CD4-positive, alpha-beta T cell (primary cell): Measurements from ENCODE around the gene FOXD2. TPM values are rescaled to one million over a fixed set of nuclear protein-coding genes. Genes with fewer than 3 reads are reported as not detected.

ENCODE experiments used
- ATAC-seq: fragments of 200-7000 bp; cut with Tn5 transposase; one replicate; pipeline ENCODE4 v1.10.0; 2022; ENCODE audit warnings: mild to moderate bottlenecking; ENCODE audit not compliant: poor library complexity
- CTCF ChIA-PET: fragments of 350-600 bp; sonication (Branson Sonifier 250); formaldehyde crosslinking; loops from one replicate; lab custom pipeline; 2021; ENCODE audit warnings: antibody characterized with exemption, inconsistent platforms; lab: Charles Lee
- POLR2A ChIA-PET: fragments of 350-600 bp; sonication (Branson Sonifier 250); formaldehyde crosslinking; loops from one replicate; lab custom pipeline; 2021; ENCODE audit warnings: antibody characterized with exemption, inconsistent platforms; lab: Charles Lee
- DNase-seq, 14 experiments: peaks; one replicate each; pipeline ENCODE4 v3.0.0-alpha.2; 2013 to 2020; ENCODE audit warnings: mixed read lengths in 2 of 14
- H3K27ac ChIP-seq, 2 donors: one replicate each; pipeline versions ENCODE4 v1.5.1 to v1.7.0; 2013; ENCODE audit warnings: low read length in 2 of 2, low read depth in 1 of 2, mild to moderate bottlenecking in 1 of 2
- H3K27me3 ChIP-seq, 2 experiments: 1 replicate in 1 of 2; 2 replicates in 1 of 2; pipeline versions ENCODE4 v1.6.1 to v1.7.0; 2013; ENCODE audit warnings: low read length in 2 of 2, control low read depth in 1 of 2, mild to moderate bottlenecking in 1 of 2, moderate library complexity in 1 of 2; ENCODE audit not compliant: insufficient read depth in 2 of 2, control insufficient read depth in 1 of 2
- H3K36me3 ChIP-seq: one replicate; pipeline ENCODE4 v1.6.1; 2013; ENCODE audit warnings: low read length, control low read depth; ENCODE audit not compliant: insufficient read depth
- H3K4me1 ChIP-seq: one replicate; pipeline ENCODE4 v1.6.1; 2013; ENCODE audit warnings: low read length, control low read depth; ENCODE audit not compliant: insufficient read depth
- H3K4me3 ChIP-seq: one replicate; pipeline ENCODE4 v1.5.1; 2013; ENCODE audit warnings: mild to moderate bottlenecking, low read length, moderate library complexity
- H3K9me3 ChIP-seq, 2 experiments: 1 replicate in 1 of 2; 2 replicates in 1 of 2; pipeline versions ENCODE4 v1.6.1 to v1.7.0; 2013; ENCODE audit warnings: low read length in 2 of 2, mild to moderate bottlenecking in 2 of 2, control low read depth in 1 of 2, moderate library complexity in 1 of 2; ENCODE audit not compliant: control insufficient read depth in 1 of 2, insufficient read depth in 1 of 2
- H3K27ac Mint-ChIP-seq: one replicate; pipeline ENCODE4 v1.8.0; 2020; ENCODE audit warnings: mixed read lengths
- H3K27me3 Mint-ChIP-seq: one replicate; pipeline ENCODE4 v1.8.0; 2021; ENCODE audit warnings: mixed read lengths
- H3K36me3 Mint-ChIP-seq: one replicate; pipeline ENCODE4 v1.8.0; 2021; ENCODE audit warnings: low read depth, mixed read lengths
- H3K4me1 Mint-ChIP-seq: one replicate; pipeline ENCODE4 v1.8.0; 2021; ENCODE audit warnings: low read depth, mixed read lengths
- H3K4me3 Mint-ChIP-seq: one replicate; pipeline ENCODE4 v1.8.0; 2020; ENCODE audit warnings: mild to moderate bottlenecking, mixed read lengths
- H3K9me3 Mint-ChIP-seq: one replicate; pipeline ENCODE4 v1.8.0; 2020; ENCODE audit warnings: mixed read lengths
- CTCF ChIP-seq: fragments of 200-600 bp; IDR thresholded peaks from one replicate; pipeline ENCODE4 v1.8.0; 2022; ENCODE audit warnings: antibody characterized with exemption, mild to moderate bottlenecking
- intact Hi-C, 2 experiments: fragments of 100-400 bp; cut with DNase I in 1 of 2; cut with micrococcal nuclease in 1 of 2; formaldehyde crosslinking; loops; one replicate each; pipeline versions ENCODE4 v1.15.1 to v1.9.0; 2023 to 2025; cut with DNase I, micrococcal nuclease
- total RNA-seq, 174 experiments: library from RNA in 2 of 174; stranded (reverse) in 2 of 174; gene quantifications; one replicate each; pipeline ENCODE4 v1.2.3 and lab custom pipeline; 2021 to 2026

The FOXD2 gene
- total RNA-seq, 2 experiments from 2014 or later, result 0.22 to 0.34 TPM

DNA sequence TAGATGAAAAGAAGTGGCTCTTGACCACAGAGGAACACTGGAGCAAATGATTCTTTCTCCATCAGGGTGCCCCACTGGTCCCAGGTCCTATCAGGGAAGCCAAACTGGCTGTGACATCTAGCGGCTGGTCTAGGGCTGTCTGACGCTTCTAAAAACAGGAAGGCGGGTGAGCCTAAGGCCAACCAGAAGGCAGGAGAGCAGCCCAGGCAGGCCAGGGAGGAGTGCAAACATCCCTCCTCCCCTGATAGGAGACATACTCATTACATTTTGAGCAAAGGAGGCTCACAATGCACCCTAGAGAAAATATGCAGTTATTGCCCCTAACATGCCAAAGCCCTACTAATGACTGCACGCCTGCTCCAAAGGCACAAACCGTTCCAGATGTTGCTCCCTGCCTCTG, 32.1 kb upstream of the FOXD2 start:
- Histone ChIP-seq H3K27me3 (peaks cover 0 to 6% of the 10 kb centered on the region in 2 experiments), H3K36me3 (no peaks in the 10 kb centered on the region), H3K27ac (no peak overlapping the region), H3K9me3 (no peaks in the 10 kb centered on the region), H3K4me3 (no peak overlapping the region), H3K4me1 (no peaks in the 10 kb centered on the region)
- CTCF ChIA-PET, result no interaction called here
- Mint-ChIP-seq H3K9me3 (no peaks in the 10 kb centered on the region), H3K27ac (no peak overlapping the region), H3K36me3 (no peaks in the 10 kb centered on the region), H3K4me3 (no peak overlapping the region), H3K27me3 (peaks cover 49% of the 10 kb centered on the region), H3K4me1 (no peaks in the 10 kb centered on the region)
- TF ChIP-seq CTCF, result no peak
- DNase-seq (no peak), ATAC-seq (no peak)
- POLR2A ChIA-PET, result no interaction called here
- intact Hi-C loops, result no loop called here

GRCh38 chr1:47406966-47407365, 30.9 kb upstream of the FOXD2 start:
- H3K9me3 Mint-ChIP-seq, result no peaks in the 10 kb centered on the region
- H3K4me1 Mint-ChIP-seq, result no peaks in the 10 kb centered on the region
- POLR2A ChIA-PET, result interaction anchor here (1.2 kb wide), 1 partner anchor 31 kb away, joined by 3 read pairs; the partner anchor contains the start of gene FOXD2
- peaks cover 0 to 6% of the 10 kb centered on the region in 2 experiments for H3K27me3 ChIP-seq
- peaks cover 47% of the 10 kb centered on the region for H3K27me3 Mint-ChIP-seq
- H3K27ac Mint-ChIP-seq, result no peak overlapping the region
- no peak overlapping the region for H3K4me3 Mint-ChIP-seq
- no peak for TF ChIP-seq CTCF
- H3K4me3 ChIP-seq, result no peak overlapping the region
- DNase-seq, result no peak
- no peaks in the 10 kb centered on the region for H3K9me3 ChIP-seq
- no peaks in the 10 kb centered on the region for H3K4me1 ChIP-seq
- H3K36me3 Mint-ChIP-seq, result no peaks in the 10 kb centered on the region
- intact Hi-C loops, result no loop called here
- no peak for ATAC-seq
- H3K36me3 ChIP-seq, result no peaks in the 10 kb centered on the region
- no peak overlapping the region for H3K27ac ChIP-seq
- CTCF ChIA-PET, result no interaction called here

DNA sequence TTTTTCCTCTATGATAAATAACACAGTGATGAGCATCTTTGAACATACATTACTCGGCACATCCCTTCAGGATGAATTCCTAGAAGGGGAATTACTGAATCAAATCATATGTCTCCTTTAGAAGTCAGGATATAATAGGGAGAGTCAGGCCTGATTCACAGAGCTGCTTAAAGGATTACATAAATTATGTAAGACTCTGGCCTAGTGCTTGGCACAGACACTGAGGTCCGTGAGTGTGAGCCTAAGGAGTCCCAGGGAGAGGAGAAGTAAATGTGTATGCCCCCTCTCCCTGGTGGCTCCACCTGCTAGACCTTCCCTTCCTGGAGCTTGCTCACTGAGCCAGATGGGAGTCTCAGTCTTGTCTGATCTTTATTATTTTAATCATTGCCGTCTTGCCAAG, 30.4 kb upstream of the FOXD2 start:
- H3K36me3 ChIP-seq, result no peaks in the 10 kb centered on the region
- no peak overlapping the region for H3K27ac ChIP-seq
- H3K4me1 ChIP-seq, result no peaks in the 10 kb centered on the region
- H3K4me3 ChIP-seq, result no peak overlapping the region
- ChIA-PET CTCF (no interaction called here), POLR2A (interaction anchor here (1.2 kb wide), 1 partner anchor 31 kb away, joined by 3 read pairs; the partner anchor contains the start of gene FOXD2)
- peaks cover 0 to 6% of the 10 kb centered on the region in 2 experiments for H3K27me3 ChIP-seq
- no peak overlapping the region for H3K27ac Mint-ChIP-seq
- peaks cover 41% of the 10 kb centered on the region for H3K27me3 Mint-ChIP-seq
- H3K9me3 Mint-ChIP-seq, result no peaks in the 10 kb centered on the region
- intact Hi-C loops, result no loop called here
- H3K9me3 ChIP-seq, result no peaks in the 10 kb centered on the region
- DNase-seq (no peak), ATAC-seq (no peak)
- TF ChIP-seq CTCF, result no peak
- H3K36me3 Mint-ChIP-seq, result no peaks in the 10 kb centered on the region
- H3K4me3 Mint-ChIP-seq, result no peak overlapping the region
- H3K4me1 Mint-ChIP-seq, result no peaks in the 10 kb centered on the region
